Measurements from ENCODE around the gene NAA38. TPM values are rescaled to one million over a fixed set of nuclear protein-coding genes. Genes with fewer than 3 reads are reported as not detected.
A peak's percentile ranks its signal among the peaks of the same experiment; 100 is the strongest.

NAA38 gene
- total RNA-seq, 4 donors from 2014 or later: 24.6 to 180 (median 79.6) TPM

GRCh38 chr17:7846765-7847661 is 10.3 kb downstream of the NAA38 start:
- no peak for DNase-seq
- intact Hi-C loops (cut with DNase I): loop anchor here (10.0 kb wide), 1 partner anchor 298 kb away; no protein-coding TSS in a partner anchor
- Histone ChIP-seq H3K9me3 (no peaks in the 10 kb centered on the region), H3K4me1 (peaks cover 16 to 18% of the 10 kb centered on the region in 2 donors), H3K27me3 (no peaks in the 10 kb centered on the region), H3K4me3 (replicated peaks in 1 of 3) (no peak overlapping the region), H3K36me3 (peaks cover 49 to 58% of the 10 kb centered on the region in 2 donors), H3K27ac (no peak overlapping the region)
- WGBS, 2 donors: 89 to 92% methylated on average over 24 to 32 of the region's 34 CpGs
- no peak for TF ChIP-seq POLR2A (IDR thresholded peaks at IDR 0.05)
- TF ChIP-seq CTCF (IDR thresholded peaks at IDR 0.05): no peak

- peaks cover 48 to 57% of the 10 kb centered on the region in 2 donors for H3K36me3 ChIP-seq
- intact Hi-C loops (cut with DNase I): loop anchor here (10.0 kb wide), 1 partner anchor 299 kb away; no protein-coding TSS in a partner anchor
- H3K27ac ChIP-seq: no peak overlapping the region
- H3K4me3 ChIP-seq (replicated peaks in 1 of 3): no peak overlapping the region
- DNase-seq: no peak
- 91 to 95% methylated on average over 19 to 20 of the region's 22 CpGs for WGBS, 2 donors
- no peaks in the 10 kb centered on the region for H3K27me3 ChIP-seq
- H3K4me1 ChIP-seq: peaks cover 14 to 18% of the 10 kb centered on the region in 2 donors
- TF ChIP-seq POLR2A (IDR thresholded peaks at IDR 0.05) (no peak), CTCF (IDR thresholded peaks at IDR 0.05) (no peak)
- H3K9me3 ChIP-seq: no peaks in the 10 kb centered on the region
These were observed 11.2 kb downstream of the NAA38 start for GRCh38 chr17:7846063-7846735.

- peaks cover 48 to 50% of the 10 kb centered on the region in 2 donors for H3K36me3 ChIP-seq
- H3K4me1 ChIP-seq: peaks cover 21 to 22% of the 10 kb centered on the region in 2 donors
- H3K9me3 ChIP-seq: no peaks in the 10 kb centered on the region
- TF ChIP-seq POLR2A (IDR thresholded peaks at IDR 0.05): no peak
- H3K27ac ChIP-seq: peak overlapping the region in 2 of 3 donors; percentile 97 to 98
- intact Hi-C loops (cut with DNase I): loop anchor here (10.0 kb wide), 1 partner anchor 299 kb away; no protein-coding TSS in a partner anchor
- WGBS, 2 donors: 79 to 84% methylated on average over 14 to 15 of the region's 15 CpGs
- no peak for DNase-seq
- H3K4me3 ChIP-seq (replicated peaks in 1 of 3): peak overlapping the region in 1 of 3 donors; percentile 67
- H3K27me3 ChIP-seq: no peaks in the 10 kb centered on the region
These were observed 11.8 kb downstream of the NAA38 start for GRCh38 chr17:7845359-7846062.

- DNase-seq: peak; percentile 93
- 0 to 1% methylated on average over 22 to 43 of the region's 71 CpGs for WGBS, 2 donors
These were observed 12.8 kb downstream of the NAA38 start for GRCh38 chr17:7844292-7845154.

More at GRCh38 chr17:7844292-7845154, 12.8 kb downstream of the NAA38 start:
- Histone ChIP-seq H3K27me3 (no peaks in the 10 kb centered on the region), H3K27ac (peak overlapping the region; percentile 95 to 98 (median 97)), H3K9me3 (no peaks in the 10 kb centered on the region), H3K4me1 (peaks cover 22 to 25% of the 10 kb centered on the region in 2 donors), H3K36me3 (peaks cover 41% of the 10 kb centered on the region in 2 donors), H3K4me3 (replicated peaks in 1 of 3) (peak overlapping the region; percentile 55 to 77 (median 67))
- intact Hi-C loops (cut with DNase I): loop anchor here (10.0 kb wide), 1 partner anchor 300 kb away; no protein-coding TSS in a partner anchor
- TF ChIP-seq CTCF (IDR thresholded peaks at IDR 0.05) (no peak), POLR2A (IDR thresholded peaks at IDR 0.05) (peak in 1 of 2 donors; percentile 94)

All from thyroid gland (tissue), 4 donors.